22Rv1 (cell line): Measurements from ENCODE around the gene MXRA7.

Source experiments
- CTCF ChIP-seq: fragments of 450-650 bp; IDR thresholded peaks from 2 replicates; pipeline ENCODE4 v1.5.1; 2017; ENCODE audit warnings: mild to moderate bottlenecking
- ZFX ChIP-seq: fragments of 450-650 bp; IDR thresholded peaks from 2 replicates; pipeline ENCODE4 v1.6.1; 2017; ENCODE audit warnings: antibody characterized with exemption, borderline replicate concordance

- TF ChIP-seq CTCF (no peak), ZFX (no peak)
Measured at GRCh38 chr17:76718516-76718915, 7.8 kb upstream of the MXRA7 start.
